HepG2 (cell line): ENCODE measurements around the gene ZNF12. TPM values are rescaled to one million over a fixed set of nuclear protein-coding genes. Genes with fewer than 3 reads are reported as not detected.

Source experiments
- ETV6 ChIP-seq: sonication (generic); formaldehyde crosslinking; conservative IDR thresholded peaks from 2 replicates; pipeline ENCODE4 v1.4.0; 2020; ENCODE audit warnings: missing genetic modification reagents
- GRHL1 ChIP-seq: sonication (generic); formaldehyde crosslinking; conservative IDR thresholded peaks from 2 replicates; pipeline ENCODE4 v1.8.0; 2022; ENCODE audit warnings: missing genetic modification reagents
- GTF2F1 ChIP-seq: fragments of 150-350 bp; IDR thresholded peaks from 2 replicates; pipeline ENCODE4 v1.6.1; 2014; ENCODE audit warnings: low read length
- MTF2 ChIP-seq: sonication (generic); formaldehyde crosslinking; IDR thresholded peaks from 2 replicates; pipeline ENCODE4 v1.5.0; 2020; ENCODE audit warnings: missing genetic modification reagents, borderline replicate concordance
- MYNN ChIP-seq: sonication (generic); formaldehyde crosslinking; IDR thresholded peaks from 2 replicates; pipeline ENCODE4 v1.4.0; 2020; ENCODE audit warnings: mild to moderate bottlenecking, low read depth, missing genetic modification reagents
- NR2F6 ChIP-seq, 2 experiments: IDR thresholded peaks; 2 replicates each; pipeline ENCODE4 v1.6.1; 2016; ENCODE audit warnings: antibody characterized with exemption in 1 of 2, mild to moderate bottlenecking in 1 of 2
- PAF1 ChIP-seq: IDR thresholded peaks from 2 replicates; pipeline ENCODE4 v1.6.1; 2016; ENCODE audit warnings: missing genetic modification reagents, missing compliant biosample characterization
- PHF20 ChIP-seq: sonication (generic); formaldehyde crosslinking; IDR thresholded peaks from 2 replicates; pipeline ENCODE4 v1.5.0; 2020; ENCODE audit warnings: mild to moderate bottlenecking, missing genetic modification reagents
- THAP11 ChIP-seq: IDR thresholded peaks from 2 replicates; pipeline ENCODE4 v1.6.1; 2016; ENCODE audit warnings: missing biosample characterization, missing genetic modification reagents
- ZC3H4 ChIP-seq: sonication (generic); formaldehyde crosslinking; IDR thresholded peaks from 2 replicates; pipeline ENCODE4 v1.4.0; 2020; ENCODE audit warnings: missing genetic modification reagents, borderline replicate concordance
- ZNF138 ChIP-seq: sonication (generic); formaldehyde crosslinking; IDR thresholded peaks from 2 replicates; pipeline ENCODE4 v1.5.0; 2020; ENCODE audit warnings: mild to moderate bottlenecking, low read depth, missing genetic modification reagents
- ZNF772 ChIP-seq: sonication (generic); formaldehyde crosslinking; IDR thresholded peaks from 2 replicates; pipeline ENCODE4 v1.5.0; 2020; ENCODE audit warnings: mild to moderate bottlenecking, missing genetic modification reagents
- polyA plus RNA-seq, 8 experiments: library from polyadenylated mRNA; depleted of rRNA in 3 of 8; stranded (reverse) in 7 of 8; unstranded in 1 of 8; fragments of >200 nt; fragmentation: Illumina TruSeq in 4 of 8; extraction: Trizol in 4 of 8; gene quantifications; 2 replicates each; pipeline versions ENCODE4 v1.2.1 to v1.2.3, GENCODE V29; 2011 to 2016; ENCODE audit warnings: low read depth in 4 of 8, missing spikeins in 1 of 8, mixed read lengths in 1 of 8; ENCODE audit not compliant: insufficient read depth in 1 of 8
- total RNA-seq, 5 experiments: library from RNA; depleted of rRNA; stranded (reverse); fragments of >200 nt; fragmentation: Illumina TruSeq; extraction: Trizol; gene quantifications; 2 replicates each; pipeline ENCODE4 v1.2.3, GENCODE V29; 2016; ENCODE audit warnings: low read depth in 1 of 5
- TF ChIP-seq, protein P1 (sequence below): sonication (generic); formaldehyde crosslinking; IDR thresholded peaks from 2 replicates; pipeline ENCODE4 v1.5.0; 2020; ENCODE audit warnings: mild to moderate bottlenecking, missing genetic modification reagents, borderline replicate concordance
- TF ChIP-seq, protein P2 (sequence below): sonication (generic); formaldehyde crosslinking; IDR thresholded peaks from 2 replicates; pipeline ENCODE4 v1.5.1; 2020; ENCODE audit warnings: mild to moderate bottlenecking, missing genetic modification reagents, moderate library complexity
- TF ChIP-seq, protein P3 (sequence below): sonication (generic); formaldehyde crosslinking; IDR thresholded peaks from 2 replicates; pipeline ENCODE4 v1.8.1; 2022; ENCODE audit warnings: mild to moderate bottlenecking, missing genetic modification reagents
- TF ChIP-seq, protein P4 (sequence below): sonication (generic); formaldehyde crosslinking; IDR thresholded peaks from 2 replicates; pipeline ENCODE4 v1.5.0; 2020; ENCODE audit warnings: missing genetic modification reagents

The ZNF12 gene
- total and polyA plus RNA-seq, 2 of the 13 experiments (the other 11 are each of a cell fraction or from before 2014, with no cell fraction given) = 21.4 to 22.8 TPM

DNA sequence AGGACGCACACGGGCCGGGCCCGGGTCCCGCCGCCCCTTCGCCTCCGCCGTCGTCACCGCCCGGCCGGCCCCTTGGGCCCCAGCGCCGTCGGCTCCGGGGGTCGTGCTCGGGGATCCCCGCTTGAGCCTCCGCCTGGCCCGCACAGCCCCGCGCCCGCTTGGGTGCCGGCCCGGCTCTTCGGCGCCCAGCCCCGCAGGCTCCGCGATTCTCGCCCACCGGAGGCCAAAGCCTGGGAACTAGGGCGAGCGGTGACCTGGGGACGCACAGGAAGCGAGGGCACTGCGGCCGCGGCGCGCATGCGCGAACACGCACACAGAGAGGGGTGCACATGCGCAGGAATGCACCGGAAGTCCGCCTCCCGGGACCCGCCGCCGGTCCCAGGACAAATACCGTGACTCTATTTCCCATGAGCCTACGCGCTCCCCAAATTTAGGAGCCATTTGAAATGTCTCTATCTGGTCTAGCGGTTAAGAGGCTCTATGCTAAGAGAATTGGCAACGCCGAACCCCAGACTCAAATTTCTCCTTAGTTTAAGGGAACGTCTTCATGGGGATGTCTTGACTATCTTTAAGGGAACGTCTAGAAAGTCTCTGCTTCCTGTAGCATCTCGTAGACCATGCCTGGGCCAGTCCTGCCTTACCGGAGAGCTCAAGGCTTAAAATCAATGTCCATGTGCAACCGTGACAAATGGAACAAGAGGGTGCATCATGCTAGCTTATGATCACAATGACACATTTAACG, at the start of gene ZNF12 (continued):
- TF ChIP-seq, protein P1, sequence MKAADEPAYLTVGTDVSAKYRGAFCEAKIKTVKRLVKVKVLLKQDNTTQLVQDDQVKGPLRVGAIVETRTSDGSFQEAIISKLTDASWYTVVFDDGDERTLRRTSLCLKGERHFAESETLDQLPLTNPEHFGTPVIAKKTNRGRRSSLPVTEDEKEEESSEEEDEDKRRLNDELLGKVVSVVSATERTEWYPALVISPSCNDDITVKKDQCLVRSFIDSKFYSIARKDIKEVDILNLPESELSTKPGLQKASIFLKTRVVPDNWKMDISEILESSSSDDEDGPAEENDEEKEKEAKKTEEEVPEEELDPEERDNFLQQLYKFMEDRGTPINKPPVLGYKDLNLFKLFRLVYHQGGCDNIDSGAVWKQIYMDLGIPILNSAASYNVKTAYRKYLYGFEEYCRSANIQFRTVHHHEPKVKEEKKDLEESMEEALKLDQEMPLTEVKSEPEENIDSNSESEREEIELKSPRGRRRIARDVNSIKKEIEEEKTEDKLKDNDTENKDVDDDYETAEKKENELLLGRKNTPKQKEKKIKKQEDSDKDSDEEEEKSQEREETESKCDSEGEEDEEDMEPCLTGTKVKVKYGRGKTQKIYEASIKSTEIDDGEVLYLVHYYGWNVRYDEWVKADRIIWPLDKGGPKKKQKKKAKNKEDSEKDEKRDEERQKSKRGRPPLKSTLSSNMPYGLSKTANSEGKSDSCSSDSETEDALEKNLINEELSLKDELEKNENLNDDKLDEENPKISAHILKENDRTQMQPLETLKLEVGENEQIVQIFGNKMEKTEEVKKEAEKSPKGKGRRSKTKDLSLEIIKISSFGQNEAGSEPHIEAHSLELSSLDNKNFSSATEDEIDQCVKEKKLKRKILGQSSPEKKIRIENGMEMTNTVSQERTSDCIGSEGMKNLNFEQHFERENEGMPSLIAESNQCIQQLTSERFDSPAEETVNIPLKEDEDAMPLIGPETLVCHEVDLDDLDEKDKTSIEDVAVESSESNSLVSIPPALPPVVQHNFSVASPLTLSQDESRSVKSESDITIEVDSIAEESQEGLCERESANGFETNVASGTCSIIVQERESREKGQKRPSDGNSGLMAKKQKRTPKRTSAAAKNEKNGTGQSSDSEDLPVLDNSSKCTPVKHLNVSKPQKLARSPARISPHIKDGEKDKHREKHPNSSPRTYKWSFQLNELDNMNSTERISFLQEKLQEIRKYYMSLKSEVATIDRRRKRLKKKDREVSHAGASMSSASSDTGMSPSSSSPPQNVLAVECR (CRISPR knock-in tag) = peak; percentile 72; the same call in 1 of the 2 replicates
- no peak for TF ChIP-seq ZC3H4 (CRISPR knock-in tag)
- TF ChIP-seq GTF2F1 = no peak
- TF ChIP-seq ETV6 (CRISPR knock-in tag) = no peak
- TF ChIP-seq, protein P2, sequence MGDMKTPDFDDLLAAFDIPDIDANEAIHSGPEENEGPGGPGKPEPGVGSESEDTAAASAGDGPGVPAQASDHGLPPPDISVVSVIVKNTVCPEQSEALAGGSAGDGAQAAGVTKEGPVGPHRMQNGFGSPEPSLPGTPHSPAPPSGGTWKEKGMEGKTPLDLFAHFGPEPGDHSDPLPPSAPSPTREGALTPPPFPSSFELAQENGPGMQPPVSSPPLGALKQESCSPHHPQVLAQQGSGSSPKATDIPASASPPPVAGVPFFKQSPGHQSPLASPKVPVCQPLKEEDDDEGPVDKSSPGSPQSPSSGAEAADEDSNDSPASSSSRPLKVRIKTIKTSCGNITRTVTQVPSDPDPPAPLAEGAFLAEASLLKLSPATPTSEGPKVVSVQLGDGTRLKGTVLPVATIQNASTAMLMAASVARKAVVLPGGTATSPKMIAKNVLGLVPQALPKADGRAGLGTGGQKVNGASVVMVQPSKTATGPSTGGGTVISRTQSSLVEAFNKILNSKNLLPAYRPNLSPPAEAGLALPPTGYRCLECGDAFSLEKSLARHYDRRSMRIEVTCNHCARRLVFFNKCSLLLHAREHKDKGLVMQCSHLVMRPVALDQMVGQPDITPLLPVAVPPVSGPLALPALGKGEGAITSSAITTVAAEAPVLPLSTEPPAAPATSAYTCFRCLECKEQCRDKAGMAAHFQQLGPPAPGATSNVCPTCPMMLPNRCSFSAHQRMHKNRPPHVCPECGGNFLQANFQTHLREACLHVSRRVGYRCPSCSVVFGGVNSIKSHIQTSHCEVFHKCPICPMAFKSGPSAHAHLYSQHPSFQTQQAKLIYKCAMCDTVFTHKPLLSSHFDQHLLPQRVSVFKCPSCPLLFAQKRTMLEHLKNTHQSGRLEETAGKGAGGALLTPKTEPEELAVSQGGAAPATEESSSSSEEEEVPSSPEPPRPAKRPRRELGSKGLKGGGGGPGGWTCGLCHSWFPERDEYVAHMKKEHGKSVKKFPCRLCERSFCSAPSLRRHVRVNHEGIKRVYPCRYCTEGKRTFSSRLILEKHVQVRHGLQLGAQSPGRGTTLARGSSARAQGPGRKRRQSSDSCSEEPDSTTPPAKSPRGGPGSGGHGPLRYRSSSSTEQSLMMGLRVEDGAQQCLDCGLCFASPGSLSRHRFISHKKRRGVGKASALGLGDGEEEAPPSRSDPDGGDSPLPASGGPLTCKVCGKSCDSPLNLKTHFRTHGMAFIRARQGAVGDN = peak; percentile 78
- TF ChIP-seq, protein P3, sequence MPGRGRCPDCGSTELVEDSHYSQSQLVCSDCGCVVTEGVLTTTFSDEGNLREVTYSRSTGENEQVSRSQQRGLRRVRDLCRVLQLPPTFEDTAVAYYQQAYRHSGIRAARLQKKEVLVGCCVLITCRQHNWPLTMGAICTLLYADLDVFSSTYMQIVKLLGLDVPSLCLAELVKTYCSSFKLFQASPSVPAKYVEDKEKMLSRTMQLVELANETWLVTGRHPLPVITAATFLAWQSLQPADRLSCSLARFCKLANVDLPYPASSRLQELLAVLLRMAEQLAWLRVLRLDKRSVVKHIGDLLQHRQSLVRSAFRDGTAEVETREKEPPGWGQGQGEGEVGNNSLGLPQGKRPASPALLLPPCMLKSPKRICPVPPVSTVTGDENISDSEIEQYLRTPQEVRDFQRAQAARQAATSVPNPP (CRISPR knock-in tag) = no peak
- no peak; the same call in 1 of the 2 replicates for TF ChIP-seq ZNF772
- TF ChIP-seq PAF1 = no peak
- TF ChIP-seq, protein P4, sequence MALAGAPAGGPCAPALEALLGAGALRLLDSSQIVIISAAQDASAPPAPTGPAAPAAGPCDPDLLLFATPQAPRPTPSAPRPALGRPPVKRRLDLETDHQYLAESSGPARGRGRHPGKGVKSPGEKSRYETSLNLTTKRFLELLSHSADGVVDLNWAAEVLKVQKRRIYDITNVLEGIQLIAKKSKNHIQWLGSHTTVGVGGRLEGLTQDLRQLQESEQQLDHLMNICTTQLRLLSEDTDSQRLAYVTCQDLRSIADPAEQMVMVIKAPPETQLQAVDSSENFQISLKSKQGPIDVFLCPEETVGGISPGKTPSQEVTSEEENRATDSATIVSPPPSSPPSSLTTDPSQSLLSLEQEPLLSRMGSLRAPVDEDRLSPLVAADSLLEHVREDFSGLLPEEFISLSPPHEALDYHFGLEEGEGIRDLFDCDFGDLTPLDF = no peak
- TF ChIP-seq MTF2 (CRISPR knock-in tag) = no peak
- peak; percentile 85 for TF ChIP-seq PHF20 (CRISPR knock-in tag)
- peak; percentile 92 for TF ChIP-seq THAP11 (CRISPR knock-in tag)
- TF ChIP-seq NR2F6 (IDR thresholded peaks at IDR 0.05) = no peak
- TF ChIP-seq NR2F6 (CRISPR knock-in tag; IDR thresholded peaks at IDR 0.05) = 0 out of 2 replicates have a peak, but pooled peaks have one; percentile 22
- TF ChIP-seq ZNF138 (CRISPR knock-in tag) = 0 out of 2 replicates have a peak, but pooled peaks have one; percentile 3
- no peak for TF ChIP-seq GRHL1
- TF ChIP-seq MYNN (CRISPR knock-in tag) = 0 out of 2 replicates have a peak, but pooled peaks have one; percentile 75
